GM21423 (cell line): ENCODE data around the gene ERC2.
A peak's percentile ranks its signal among the peaks of the same experiment; 100 is the strongest.
"Not testable (repeated sequence)": the region's sequence is repeated elsewhere in the genome, so short reads cannot be mapped to it uniquely, and the experiment has no call there.

Experiments
- ATAC-seq: cut with Tn5 transposase; IDR thresholded peaks from one replicate; pipeline ENCODE4 v1.9.1; 2021; ENCODE audit warnings: mild to moderate bottlenecking, moderate library complexity; ENCODE audit not compliant: unreplicated experiment

ERC2 gene

DNA sequence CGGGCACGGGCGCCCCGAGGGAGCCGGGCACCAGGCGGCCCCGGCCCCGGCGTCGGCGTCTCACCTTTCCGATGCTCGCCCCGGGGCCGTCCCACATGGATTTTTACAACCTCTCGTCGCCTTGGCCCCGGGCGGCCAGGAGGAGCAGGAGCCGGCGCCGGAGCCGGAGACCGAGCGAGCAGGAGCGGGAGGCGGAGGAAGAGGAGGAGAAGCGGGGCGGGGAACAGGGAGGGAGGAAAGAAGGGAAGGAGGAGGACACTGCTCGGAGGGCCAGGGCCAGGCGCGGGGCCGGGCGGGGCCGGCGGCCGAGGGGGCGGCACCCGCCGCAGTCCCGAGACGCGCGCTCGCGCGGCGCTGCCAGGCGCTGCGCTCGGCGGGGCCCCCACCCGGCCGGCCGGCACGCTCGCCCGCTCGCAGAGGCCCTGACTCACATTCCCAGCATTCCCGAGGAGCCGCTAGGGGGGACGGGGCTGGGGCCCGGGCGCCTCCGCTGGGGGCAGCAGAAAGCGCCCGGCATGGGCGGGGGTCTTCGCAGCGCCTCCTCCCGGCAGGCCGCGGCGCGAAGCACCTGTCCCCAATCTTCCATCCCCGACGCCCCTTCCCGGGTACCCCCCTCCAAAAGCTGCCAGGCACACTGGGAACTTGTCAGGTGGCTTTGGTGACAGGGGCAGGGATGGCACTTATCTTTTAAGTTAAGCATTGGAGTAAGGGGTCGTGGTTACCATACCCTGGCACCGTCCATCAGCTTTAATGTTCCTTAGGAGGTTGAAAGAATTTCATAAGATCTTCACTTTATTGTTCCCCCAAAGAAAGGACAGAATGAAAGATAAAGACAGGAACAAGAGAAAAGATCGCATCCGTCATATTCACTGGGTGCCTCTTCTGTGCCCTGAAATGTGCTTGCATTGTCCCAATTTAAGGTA is at the start of gene ERC2:
Gene ERC2, minus strand, starts transcription at position 284 of the 923 bp plus-strand sequence.
- no peak for ATAC-seq

DNA sequence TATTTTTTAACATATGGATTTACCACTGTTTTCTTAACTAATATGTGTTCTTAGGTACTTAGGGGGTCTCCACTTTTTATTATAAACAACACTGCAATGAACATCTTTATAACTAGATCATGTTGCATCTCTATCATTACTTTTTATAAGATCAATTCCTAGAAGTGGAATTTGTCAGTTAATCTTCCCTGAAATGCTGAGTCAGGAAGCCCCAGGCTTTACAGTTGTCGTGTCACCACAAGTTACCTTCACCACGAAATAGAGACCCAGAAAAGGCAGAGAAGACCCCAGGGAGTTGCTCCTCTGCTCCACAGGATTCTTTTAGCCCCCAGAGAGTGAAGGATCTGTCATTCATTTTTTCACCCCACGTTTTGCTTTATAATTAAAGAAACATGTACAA is 34.5 kb upstream of the ERC2 start:
- no peak for ATAC-seq

DNA sequence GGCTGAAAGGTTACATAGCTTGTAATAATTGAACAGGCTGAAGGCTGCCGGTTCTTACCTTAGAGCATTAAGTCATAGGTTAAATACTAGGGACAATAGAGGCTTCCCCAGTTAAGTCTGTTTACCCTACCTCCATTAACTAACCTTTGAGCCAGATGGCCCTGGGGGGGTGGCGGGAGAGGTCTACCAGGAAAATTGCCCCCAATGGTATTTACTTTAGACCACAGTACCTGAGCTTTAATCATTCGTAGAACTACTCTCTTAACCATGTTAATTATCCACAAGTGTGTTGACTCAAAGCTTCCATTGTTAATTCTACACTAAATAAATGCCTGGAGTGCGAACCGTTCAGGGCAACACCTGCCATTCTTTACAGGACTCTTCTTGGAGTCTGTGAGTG is 28.1 kb upstream of the ERC2 start:
- not testable (repeated sequence) for ATAC-seq

DNA sequence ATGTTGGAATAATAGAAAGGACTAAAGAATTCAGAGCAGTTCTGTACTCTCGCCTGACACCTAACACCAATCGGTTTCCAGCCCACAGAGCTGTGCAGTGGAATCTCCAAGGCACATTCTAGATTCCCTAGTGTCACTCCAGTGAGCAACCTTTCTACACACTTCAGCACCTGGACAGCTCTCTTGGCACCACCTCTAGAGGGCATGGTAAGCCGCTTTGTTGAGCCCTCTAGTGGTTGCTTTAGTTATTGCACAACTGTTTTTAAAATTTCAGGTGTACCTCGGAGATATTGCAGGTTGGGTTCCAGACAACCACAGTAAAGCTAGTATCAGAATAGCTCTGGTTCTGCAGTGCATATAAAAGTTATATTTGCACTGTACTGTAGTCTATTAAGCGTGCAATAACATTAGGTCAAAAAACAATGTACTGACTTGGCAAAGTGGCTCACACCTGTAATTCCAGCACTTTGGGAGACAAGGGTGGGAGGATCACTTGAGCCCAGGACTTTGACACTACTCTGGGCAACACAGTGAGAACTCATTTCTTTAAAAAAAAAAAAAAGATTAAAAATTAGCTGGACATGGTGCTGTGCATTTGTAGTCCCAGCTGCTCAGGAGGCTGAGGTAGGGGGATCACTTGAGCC is 26.5 kb upstream of the ERC2 start:
- ATAC-seq: peak; percentile 88

DNA sequence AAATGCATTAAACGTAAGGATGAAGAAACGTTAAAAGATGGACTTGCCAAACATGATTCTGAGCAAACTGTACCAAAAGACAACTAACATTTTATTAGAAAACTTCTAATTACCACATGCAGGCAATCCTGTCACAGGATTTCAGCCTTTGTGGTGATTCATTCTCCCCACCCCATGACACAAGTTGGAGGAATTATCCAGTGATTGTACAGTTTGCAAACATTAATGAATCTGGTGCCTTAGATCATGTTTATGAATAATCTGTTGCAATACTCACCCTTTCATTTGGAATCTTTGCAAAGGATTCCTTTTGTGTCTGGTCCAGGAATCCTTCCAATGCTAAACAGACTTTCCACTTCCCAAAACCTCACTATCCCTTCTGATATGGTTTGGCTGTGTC is 23.3 kb upstream of the ERC2 start:
- ATAC-seq: no peak

DNA sequence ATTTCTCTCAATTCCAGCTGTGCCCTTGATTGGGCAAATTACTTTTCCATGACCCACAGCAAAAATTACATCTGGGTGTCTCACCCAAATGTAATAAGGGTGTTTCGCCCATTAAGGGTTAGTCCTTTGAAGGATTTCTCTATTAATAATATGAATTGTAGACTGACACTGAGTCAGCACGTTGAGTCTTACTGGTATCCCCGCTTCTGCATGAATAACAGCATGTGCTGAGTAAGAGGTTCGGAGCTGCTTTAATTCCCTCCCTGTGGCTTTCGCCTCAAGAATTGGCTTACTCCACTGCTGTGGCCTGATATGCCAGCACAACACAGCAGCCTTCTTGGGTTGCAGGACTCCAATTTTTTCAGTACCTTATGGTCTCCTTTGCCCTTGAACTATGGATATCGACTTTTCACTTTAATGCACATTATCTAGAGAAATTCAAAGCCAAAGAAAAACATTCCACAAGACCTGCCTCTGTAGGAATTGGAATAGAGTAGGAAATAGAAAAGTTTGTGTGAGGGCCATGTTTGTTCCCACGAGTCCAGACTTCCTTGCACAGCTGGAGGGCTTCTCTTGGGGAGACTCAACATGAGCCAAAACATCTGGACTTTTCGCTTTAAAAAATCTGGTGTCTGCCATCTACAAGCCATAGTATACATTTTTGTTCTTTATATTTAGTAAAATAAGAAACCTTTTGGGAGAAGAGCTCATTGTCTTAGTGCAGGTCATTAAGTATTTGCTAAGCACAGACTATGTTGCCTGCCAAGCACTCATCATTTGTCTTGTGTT is 20.7 kb upstream of the ERC2 start:
- ATAC-seq: no peak

DNA sequence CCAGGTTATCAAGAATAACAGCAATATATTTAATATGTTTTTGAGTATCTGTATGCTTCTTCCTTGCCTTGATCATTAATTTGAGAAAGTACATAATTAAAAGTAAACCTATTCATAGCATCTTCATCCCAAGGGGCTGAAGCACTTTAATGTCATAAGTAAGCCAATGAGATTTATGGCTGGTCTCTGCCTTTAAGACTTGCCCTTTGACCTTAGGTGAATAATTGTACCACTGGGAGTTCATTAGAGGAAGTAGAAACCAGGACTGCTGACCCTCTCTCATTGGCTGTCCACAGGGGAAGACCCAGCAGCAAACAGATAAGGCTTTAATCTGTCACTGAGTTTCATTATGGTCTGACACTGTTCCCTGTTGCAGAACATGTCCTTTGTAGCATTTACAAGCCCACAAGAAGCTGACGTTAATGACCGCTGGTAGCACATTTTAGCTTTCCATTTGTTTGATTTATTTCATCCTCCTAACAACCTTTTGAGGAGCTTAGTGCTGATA is 16.3 kb upstream of the ERC2 start:
- no peak for ATAC-seq

DNA sequence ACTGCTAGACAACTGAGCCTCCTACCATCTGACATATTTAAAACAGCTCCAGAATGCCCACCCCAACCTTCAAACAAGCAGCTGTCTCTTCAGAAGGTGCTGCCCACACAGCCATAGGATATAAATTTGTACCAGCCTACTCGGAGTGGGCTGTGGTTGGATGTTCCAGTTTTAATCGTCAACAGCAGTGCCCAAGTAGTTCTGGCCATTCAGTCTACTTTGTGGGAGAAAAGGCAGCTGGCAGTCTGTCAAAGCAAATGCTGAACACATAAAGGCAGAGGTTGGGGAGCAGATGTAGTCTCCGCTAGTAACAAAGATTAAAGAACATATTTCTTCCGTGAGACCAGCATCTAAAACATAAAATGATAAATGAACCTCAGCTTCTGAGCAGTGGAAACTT is 15.9 kb upstream of the ERC2 start:
- no peak for ATAC-seq

DNA sequence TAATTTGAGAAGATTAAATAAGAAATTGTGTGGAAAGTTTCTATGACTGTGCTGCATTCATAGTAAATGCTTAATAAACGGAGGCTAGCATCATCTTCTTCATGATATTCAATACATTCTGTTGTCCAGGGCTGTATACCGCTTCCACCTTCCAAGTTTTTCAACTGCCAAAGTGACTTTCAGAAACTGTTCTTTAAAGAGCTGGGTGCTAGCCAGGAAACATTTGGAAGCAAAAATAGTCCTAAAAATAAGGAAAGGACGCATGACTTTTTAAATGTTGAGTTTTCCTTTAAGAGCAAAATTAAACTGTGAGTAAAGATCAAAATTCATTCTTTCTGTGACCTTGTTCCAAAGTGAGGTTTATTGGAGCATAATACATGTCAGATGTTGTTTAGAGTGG is 9.4 kb upstream of the ERC2 start:
- ATAC-seq: no peak

DNA sequence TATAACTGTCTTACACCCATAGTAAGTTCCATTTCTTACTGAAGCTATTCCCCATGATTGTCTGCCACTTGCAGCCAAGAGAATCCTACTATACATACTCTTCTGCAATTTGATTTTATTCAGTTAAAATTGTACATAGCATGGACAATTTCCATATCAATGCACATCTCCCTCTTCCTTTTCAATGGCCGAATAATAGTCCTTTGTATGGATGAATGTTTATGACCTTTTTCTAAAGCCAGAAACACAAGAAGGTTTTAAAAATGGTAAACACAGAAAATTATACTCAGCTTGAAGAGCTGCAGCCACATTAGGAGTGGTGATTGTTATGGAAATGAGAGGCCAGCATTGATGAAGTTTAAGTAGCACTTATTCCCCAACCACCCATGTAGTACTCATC is 8.5 kb upstream of the ERC2 start:
- ATAC-seq: no peak

DNA sequence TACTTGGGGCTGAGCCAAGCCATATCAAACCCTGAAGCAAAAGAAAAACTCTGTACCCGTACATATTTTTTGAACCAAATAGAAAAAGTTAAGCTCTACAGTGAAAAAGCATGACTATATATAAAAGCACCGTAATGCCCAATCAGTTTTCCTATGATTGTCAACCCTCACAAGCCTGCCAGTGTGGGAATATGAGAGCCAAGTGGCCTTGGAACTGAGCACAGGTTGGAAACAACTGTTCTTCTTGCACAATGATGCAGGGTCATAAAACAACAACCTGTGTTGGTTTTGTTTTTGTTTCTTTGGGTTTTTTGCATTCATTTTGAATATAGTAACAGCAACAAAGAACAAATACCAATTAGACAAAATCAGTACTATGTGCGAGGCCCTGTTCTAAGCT is 3.5 kb upstream of the ERC2 start:
- no peak for ATAC-seq

DNA sequence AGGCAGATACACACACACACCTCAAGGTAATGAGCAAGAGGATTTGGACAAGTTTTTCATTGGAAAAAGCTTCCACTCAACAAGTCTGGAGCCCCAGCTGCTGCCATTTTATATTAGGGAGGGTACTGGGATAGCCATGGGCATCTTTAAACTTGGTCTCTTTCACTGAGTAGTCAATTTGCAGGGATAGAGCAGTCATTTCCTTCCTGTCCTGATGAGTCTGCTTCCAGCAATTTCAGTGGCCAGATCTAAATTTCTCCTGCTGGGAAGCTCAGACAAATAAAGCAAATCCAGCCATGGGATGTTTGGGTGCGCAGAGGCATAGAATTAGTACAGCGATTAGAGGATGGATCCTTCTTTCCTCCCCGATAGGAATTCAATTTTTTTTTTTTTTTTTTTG is 874 bp upstream of the ERC2 start:
- no peak for ATAC-seq

DNA sequence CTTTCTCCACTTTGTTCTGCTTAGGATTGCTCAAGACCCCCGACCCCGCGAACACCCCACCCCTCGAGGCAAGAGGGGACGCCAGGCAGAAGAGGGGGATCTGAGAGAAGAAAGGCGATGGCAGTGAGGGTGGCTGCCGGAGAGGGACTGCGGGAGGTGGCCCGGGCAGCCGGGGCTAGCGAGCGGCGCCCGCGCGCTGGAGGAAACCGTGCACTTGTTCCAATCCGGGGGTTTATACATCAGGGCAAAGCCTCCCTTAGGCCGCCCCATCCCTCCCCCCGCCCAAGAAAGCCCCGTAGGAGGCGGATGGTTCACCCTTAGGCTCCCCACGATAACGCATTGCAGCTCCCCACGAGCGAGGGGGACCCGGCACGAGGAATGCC is 475 bp downstream of the ERC2 start:
- no peak for ATAC-seq

DNA sequence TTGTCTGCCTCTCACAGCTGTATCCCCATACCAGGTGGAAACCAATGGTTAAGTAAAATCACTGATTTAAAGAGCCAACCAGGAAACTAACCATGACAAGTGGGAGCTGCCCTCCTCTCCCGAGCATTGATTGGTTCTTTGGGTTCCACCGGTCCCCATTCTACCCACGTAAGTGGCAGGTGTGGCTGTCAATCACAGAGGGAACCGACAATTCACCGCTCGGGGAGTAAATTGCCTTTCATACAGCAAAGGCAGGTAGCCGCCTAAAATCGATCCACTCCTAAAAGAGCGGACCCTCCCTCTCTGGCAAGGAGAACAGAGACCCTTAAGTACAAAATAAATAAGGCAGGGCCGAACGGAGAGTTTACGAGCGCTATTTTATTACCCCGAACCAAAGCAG is 1.2 kb downstream of the ERC2 start:
- ATAC-seq: no peak

DNA sequence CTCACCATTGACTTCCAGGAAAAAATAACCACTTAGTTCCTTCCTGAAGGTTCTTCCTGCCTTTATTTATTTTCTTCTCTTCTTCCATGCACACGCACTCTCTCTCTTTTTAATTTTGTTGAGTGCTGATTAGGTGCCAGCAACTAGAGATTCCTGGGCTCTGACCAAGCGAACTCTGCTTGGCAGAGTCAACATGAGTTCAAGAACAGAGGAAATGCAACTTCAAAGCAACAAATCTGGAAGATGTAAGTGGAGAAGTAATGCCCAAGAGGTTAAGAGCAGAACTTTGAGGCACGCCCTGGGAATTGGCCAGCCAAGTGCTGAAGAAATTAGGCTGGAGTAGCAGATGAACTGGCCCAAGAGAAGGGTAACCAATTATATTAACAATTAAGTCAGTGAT is 8.5 kb downstream of the ERC2 start:
- no peak for ATAC-seq

DNA sequence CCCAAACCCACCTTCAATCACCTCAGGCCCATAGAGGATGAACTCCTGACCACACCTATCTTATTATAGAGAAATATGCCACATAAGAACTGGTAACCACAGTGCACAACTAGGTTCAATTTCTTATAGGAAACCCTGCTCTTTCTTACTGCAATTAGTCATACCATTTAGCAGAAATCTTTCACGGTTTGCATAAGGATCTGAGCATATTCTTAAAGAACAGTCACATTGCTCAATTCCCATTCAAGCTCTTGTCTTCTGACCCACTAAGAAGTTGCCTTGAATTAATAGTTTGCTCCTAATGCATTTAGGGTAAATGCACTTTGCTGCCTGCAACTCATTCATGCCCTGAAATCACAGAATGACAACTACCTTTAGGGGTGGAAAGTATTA is 9.2 kb downstream of the ERC2 start:
- no peak for ATAC-seq

DNA sequence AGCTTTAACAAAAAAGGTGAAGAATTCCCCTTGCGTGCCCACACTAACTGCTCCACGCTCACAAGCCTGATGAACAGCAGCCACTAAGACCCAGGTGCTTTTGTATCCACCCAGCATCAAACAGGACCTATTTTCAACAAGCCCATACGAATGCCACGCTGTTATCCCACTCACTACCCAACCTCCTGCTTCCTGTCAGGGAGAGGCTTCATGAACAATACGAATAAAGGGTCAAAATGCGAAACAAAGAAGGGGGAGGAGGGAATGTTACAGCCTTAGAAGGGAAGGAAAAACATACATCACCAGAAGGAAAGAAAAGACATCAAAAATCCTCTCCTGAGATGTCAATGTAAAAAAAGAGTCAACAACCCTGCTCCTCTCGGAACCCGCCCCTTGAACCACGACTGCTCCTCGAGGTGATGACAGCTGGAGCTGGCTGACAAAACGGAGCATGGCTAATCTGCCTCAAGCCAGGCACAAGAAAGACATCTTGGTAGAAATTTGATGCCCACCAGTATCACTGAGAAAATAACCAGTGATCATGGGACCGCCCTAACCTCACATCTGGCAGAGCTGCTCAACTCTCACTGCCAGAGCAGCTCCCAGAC is 9.7 kb downstream of the ERC2 start:
- no peak for ATAC-seq

DNA sequence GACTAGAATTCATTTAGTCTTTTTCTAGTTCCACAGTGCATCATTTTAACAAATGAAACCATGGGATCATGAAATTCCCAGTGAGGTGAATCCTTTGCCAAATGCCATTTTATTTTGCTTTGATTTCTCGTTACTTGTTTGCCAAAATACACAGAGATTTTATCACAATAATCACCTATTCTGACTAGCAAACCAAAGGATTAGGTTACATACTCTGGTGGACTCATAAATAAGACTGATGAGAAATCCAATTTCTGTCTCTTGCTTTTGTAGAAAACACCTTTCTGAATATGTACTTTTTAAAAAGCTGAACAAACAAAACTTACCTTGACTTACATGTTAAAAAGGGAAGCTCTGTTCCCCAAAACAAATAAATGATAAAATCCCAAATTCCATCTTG is 12.2 kb downstream of the ERC2 start:
- ATAC-seq: no peak

DNA sequence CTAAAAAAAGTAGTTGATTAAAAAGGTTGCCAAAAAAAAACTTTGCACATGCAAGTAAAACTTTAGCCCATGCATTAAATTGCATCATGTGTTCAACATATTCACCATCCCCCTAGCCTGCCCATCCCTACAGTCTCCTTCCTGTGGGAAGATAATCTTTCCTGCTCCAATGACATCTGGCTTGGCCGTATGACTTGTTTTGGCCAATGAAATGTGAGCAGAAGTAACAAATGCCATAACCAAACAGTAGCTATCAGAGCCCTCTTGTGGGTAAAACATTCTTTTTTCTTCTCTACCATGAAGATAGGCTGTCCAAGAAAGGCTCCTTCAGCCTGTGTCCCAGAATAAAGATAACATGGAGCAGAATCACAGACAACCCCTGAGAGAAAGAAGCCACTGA is 15.3 kb downstream of the ERC2 start:
- no peak for ATAC-seq

DNA sequence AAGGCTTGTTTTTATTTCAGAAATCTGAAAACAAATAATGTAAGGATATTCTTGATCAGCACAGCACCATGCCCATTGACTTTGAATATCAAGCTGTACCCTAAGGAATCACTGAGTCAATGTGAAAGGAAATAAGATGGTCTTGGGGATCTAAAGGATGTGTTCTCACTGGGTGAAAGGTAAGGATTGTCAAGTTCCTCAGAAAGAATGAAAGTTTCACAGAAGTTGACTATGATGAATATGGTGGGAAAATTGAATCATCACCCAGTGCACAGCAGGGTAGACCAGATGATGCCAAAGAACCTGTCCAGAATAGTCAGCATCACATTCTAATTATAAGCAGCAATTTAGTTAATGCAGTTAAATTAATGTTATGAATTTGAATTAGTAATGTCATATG is 16.2 kb downstream of the ERC2 start:
- ATAC-seq: no peak

DNA sequence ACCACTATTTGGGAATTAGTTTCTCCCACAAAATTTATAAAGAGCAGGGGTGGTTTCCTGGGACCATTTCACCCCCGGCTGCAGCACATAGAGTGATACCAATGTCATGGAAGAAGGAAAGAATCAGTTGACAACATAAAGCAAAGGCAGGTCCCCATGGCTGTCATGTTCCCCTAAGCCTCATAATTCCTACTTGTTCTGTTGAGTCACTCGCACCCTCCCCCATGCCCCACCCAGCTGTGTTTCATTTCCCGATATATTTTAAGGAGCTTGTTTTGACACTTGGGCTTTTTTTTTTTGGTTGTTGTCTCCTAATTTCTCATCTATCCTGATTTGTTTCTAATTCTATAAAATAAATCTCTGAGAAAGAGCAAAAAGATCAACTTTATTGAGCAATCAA is 24.9 kb downstream of the ERC2 start:
- no peak for ATAC-seq
